A673 (cell line): Measurements from ENCODE around the gene ZC3H15. TPM values are rescaled to one million over a fixed set of nuclear protein-coding genes. Genes with fewer than 3 reads are reported as not detected.
A peak's percentile ranks its signal among the peaks of the same experiment; 100 is the strongest.

Experiments
- BruUV-seq: library from RNA; stranded (reverse); fragments of 400-500 nt; replicated peaks from 2 replicates; lab custom pipeline; 2021; lab: Mats Ljungman, UMichigan
- CTCF ChIA-PET: fragments of 300-600 bp; sonication (Branson Sonifier 250); formaldehyde crosslinking; loops from one replicate; lab custom pipeline; 2022; ENCODE audit warnings: antibody characterized with exemption; lab: Charles Lee
- POLR2A ChIA-PET: fragments of 300-600 bp; sonication (Branson Sonifier 250); formaldehyde crosslinking; loops from one replicate; lab custom pipeline; 2022; ENCODE audit warnings: antibody characterized with exemption; ENCODE audit not compliant: low non-redundant PET; lab: Charles Lee
- DNase-seq: peaks from one replicate; pipeline ENCODE4 v3.0.0-alpha.2; 2015; ENCODE audit warnings: low spot score
- H3K27ac ChIP-seq: fragments of 200-600 bp; sonication (generic); 2 replicates; pipeline ENCODE4 v1.5.1; 2016; ENCODE audit warnings: mixed run types, low read depth, mild to moderate bottlenecking, mixed read lengths, antibody characterized with exemption, low read length; ENCODE audit not compliant: poor library complexity, severe bottlenecking
- H3K27me3 ChIP-seq: fragments of 200-600 bp; sonication (generic); replicated peaks from 2 replicates; pipeline ENCODE4 v1.6.1; 2017; ENCODE audit warnings: mixed run types, low read depth, mild to moderate bottlenecking, mixed read lengths, antibody characterized with exemption, low read length; ENCODE audit not compliant: insufficient read depth, poor library complexity
- H3K36me3 ChIP-seq: fragments of 200-600 bp; sonication (generic); 2 replicates; pipeline ENCODE4 v1.6.1; 2016; ENCODE audit warnings: mixed run types, mild to moderate bottlenecking, mixed read lengths, antibody characterized with exemption, low read length; ENCODE audit not compliant: insufficient read depth, poor library complexity, severe bottlenecking
- H3K4me1 ChIP-seq: fragments of 200-600 bp; sonication (generic); 2 replicates; pipeline ENCODE4 v1.6.1; 2017; ENCODE audit warnings: mixed run types, mild to moderate bottlenecking, mixed read lengths, antibody characterized with exemption, low read length; ENCODE audit not compliant: insufficient read depth, poor library complexity, severe bottlenecking
- H3K4me3 ChIP-seq: fragments of 200-600 bp; sonication (generic); 2 replicates; pipeline ENCODE4 v1.5.1; 2016; ENCODE audit warnings: low read depth, mixed run types, mild to moderate bottlenecking, mixed read lengths, low read length; ENCODE audit not compliant: poor library complexity, severe bottlenecking
- H3K9me3 ChIP-seq: fragments of 200-600 bp; sonication (generic); 2 replicates; pipeline ENCODE4 v1.6.1; 2016; ENCODE audit warnings: mixed run types, low read depth, mild to moderate bottlenecking, mixed read lengths, antibody characterized with exemption, low read length; ENCODE audit not compliant: poor library complexity, severe bottlenecking
- CTCF ChIP-seq: fragments of 300-800, 200-600 bp; sonication (generic); conservative IDR thresholded peaks from 2 replicates; pipeline ENCODE4 v1.5.1; 2017; ENCODE audit warnings: low read depth, mild to moderate bottlenecking, antibody characterized with exemption, low read length, moderate library complexity, mixed read lengths
- EZH2 ChIP-seq: fragments of 200-600 bp; sonication (generic); IDR thresholded peaks from 2 replicates; pipeline ENCODE4 v1.6.1; 2017; ENCODE audit warnings: borderline replicate concordance, low read depth, mild to moderate bottlenecking, mixed read lengths, antibody characterized with exemption, low read length; ENCODE audit not compliant: poor library complexity, severe bottlenecking
- intact Hi-C: fragments of 100-400 bp; cut with micrococcal nuclease; formaldehyde crosslinking; loops from one replicate; pipeline ENCODE4 v1.10.0; 2022; ENCODE audit not compliant: unreplicated experiment
- total RNA-seq: library from RNA; stranded (reverse); gene quantifications from 2 replicates; pipeline ENCODE4 v1.2.3, GENCODE V29; 2021

Gene ZC3H15
- total RNA-seq, 1 experiment from 2014 or later, result 95.1 TPM

GRCh38 chr2:186440506-186440905 is 45.6 kb upstream of the ZC3H15 start:
- BruUV-seq, result no TSS peak
- no peaks in the 10 kb centered on the region for H3K9me3 ChIP-seq
- DNase-seq, result no peak
- intact Hi-C loops, result no loop called here
- no peak for TF ChIP-seq CTCF
- no peaks in the 10 kb centered on the region for H3K36me3 ChIP-seq
- no peak overlapping the region for H3K27ac ChIP-seq
- ChIA-PET POLR2A (no interaction called here), CTCF (no interaction called here)
- H3K4me3 ChIP-seq, result no peak overlapping the region
- no peaks in the 10 kb centered on the region for H3K4me1 ChIP-seq
- no peaks in the 10 kb centered on the region for H3K27me3 ChIP-seq

GRCh38 chr2:186442885-186443284 is 43.2 kb upstream of the ZC3H15 start:
- POLR2A ChIA-PET, result no interaction called here
- Histone ChIP-seq H3K27ac (no peak overlapping the region), H3K9me3 (no peaks in the 10 kb centered on the region), H3K27me3 (no peaks in the 10 kb centered on the region), H3K4me1 (no peaks in the 10 kb centered on the region), H3K4me3 (no peak overlapping the region), H3K36me3 (no peaks in the 10 kb centered on the region)
- intact Hi-C loops, result no loop called here
- peak; percentile 2 for DNase-seq
- BruUV-seq, result no TSS peak
- TF ChIP-seq CTCF (no peak), EZH2 (no peak)
- CTCF ChIA-PET, result no interaction called here

GRCh38 chr2:186443851-186444250 is 42.2 kb upstream of the ZC3H15 start:
- TF ChIP-seq CTCF, result no peak
- no peak for TF ChIP-seq EZH2
- CTCF ChIA-PET, result no interaction called here
- no peaks in the 10 kb centered on the region for H3K4me1 ChIP-seq
- H3K36me3 ChIP-seq, result no peaks in the 10 kb centered on the region
- POLR2A ChIA-PET, result no interaction called here
- intact Hi-C loops, result no loop called here
- H3K27me3 ChIP-seq, result no peaks in the 10 kb centered on the region
- no peak overlapping the region for H3K27ac ChIP-seq
- no peaks in the 10 kb centered on the region for H3K9me3 ChIP-seq
- no peak for DNase-seq
- BruUV-seq, result no TSS peak
- H3K4me3 ChIP-seq, result no peak overlapping the region
